Panc1 (cell line): ENCODE results near the gene ANKRD65.

Experiments used
- CTCF ChIP-seq: fragments of 450-650 bp; IDR thresholded peaks from 2 replicates; pipeline ENCODE4 v1.5.1; 2017; ENCODE audit warnings: mild to moderate bottlenecking
- POLR2AphosphoS5 ChIP-seq: IDR thresholded peaks from 2 replicates; pipeline ENCODE4 v1.6.1; 2012; ENCODE audit warnings: mild to moderate bottlenecking, low read depth, low read length, moderate library complexity
- REST ChIP-seq, 2 experiments: IDR thresholded peaks; 2 replicates each; pipeline ENCODE4 v1.6.1; 2011 to 2012; ENCODE audit warnings: low read depth in 2 of 2, control low read depth in 1 of 2, low read length in 1 of 2, mild to moderate bottlenecking in 1 of 2, moderate library complexity in 1 of 2; ENCODE audit not compliant: insufficient read depth in 1 of 2
- SIN3A ChIP-seq: IDR thresholded peaks from 2 replicates; pipeline ENCODE4 v1.6.1; 2012; ENCODE audit warnings: low read depth, mild to moderate bottlenecking, low read length, moderate library complexity, borderline replicate concordance; ENCODE audit not compliant: insufficient read depth

- TF ChIP-seq CTCF (no peak), REST (IDR thresholded peaks at IDR 0.05; ENCODE audit: insufficient read depth in 1 of 2, low read depth in 2 of 2, low read length in 1 of 2) (no peak), POLR2AphosphoS5 (0 out of 2 replicates have a peak, but pooled peaks have one; percentile 29), SIN3A (no peak)
Measured at GRCh38 chr1:1403653-1404052, 17.4 kb downstream of the ANKRD65 start.
